OCI-LY1 (cell line): ENCODE results near the gene ATP7B.

Source experiments
- H2AFZ ChIP-seq: fragments of 200-600 bp; sonication (generic), shearing (Covaris generic); 2 replicates; pipeline ENCODE4 v1.6.0; 2014; ENCODE audit warnings: antibody characterized with exemption, mild to moderate bottlenecking, low read length
- H3F3A ChIP-seq: fragments of 200-600 bp; sonication (generic), shearing (Covaris generic); 2 replicates; pipeline ENCODE4 v1.6.0; 2014; ENCODE audit warnings: mild to moderate bottlenecking, antibody characterized with exemption, low read length, moderate library complexity; ENCODE audit not compliant: insufficient read depth
- H3K27ac ChIP-seq: fragments of 200-600 bp; sonication (generic); 2 replicates; pipeline ENCODE4 v1.5.1; 2014; ENCODE audit warnings: low read length, mixed run types, mild to moderate bottlenecking, low read depth; ENCODE audit not compliant: poor library complexity, severe bottlenecking
- H3K27me3 ChIP-seq: fragments of 200-600 bp; sonication (generic); 2 replicates; pipeline ENCODE4 v1.6.0; 2014; ENCODE audit warnings: antibody characterized with exemption, mild to moderate bottlenecking, low read length, moderate library complexity; ENCODE audit not compliant: insufficient read depth
- H3K36me3 ChIP-seq: fragments of 200-600 bp; sonication (generic); 2 replicates; pipeline ENCODE4 v1.6.1; 2014; ENCODE audit warnings: mild to moderate bottlenecking, antibody characterized with exemption, low read length, moderate library complexity, mixed read lengths; ENCODE audit not compliant: insufficient read depth
- H3K4me1 ChIP-seq: fragments of 200-600 bp; sonication (generic); 2 replicates; pipeline ENCODE4 v1.5.1; 2014; ENCODE audit warnings: mild to moderate bottlenecking, low read length, moderate library complexity; ENCODE audit not compliant: insufficient read depth, severe bottlenecking
- H3K4me2 ChIP-seq: fragments of 200-600 bp; sonication (generic), shearing (Covaris generic); 2 replicates; pipeline ENCODE4 v1.6.1; 2014; ENCODE audit warnings: low read length
- H3K4me3 ChIP-seq: fragments of 200-600 bp; sonication (generic); 2 replicates; pipeline ENCODE4 v1.5.1; 2014; ENCODE audit warnings: low read length, low read depth, mild to moderate bottlenecking, mixed read lengths; ENCODE audit not compliant: poor library complexity, severe bottlenecking
- H3K79me2 ChIP-seq: fragments of 200-600 bp; shearing (Covaris generic); 2 replicates; pipeline ENCODE4 v1.6.1; 2016; ENCODE audit warnings: mixed run types, low read length, mixed read lengths; ENCODE audit not compliant: insufficient read depth
- H3K9ac ChIP-seq: fragments of 200-600 bp; sonication (generic), shearing (Covaris generic); 2 replicates; pipeline ENCODE4 v1.6.1; 2014; ENCODE audit warnings: mild to moderate bottlenecking, low read length, mixed read lengths
- H3K9me2 ChIP-seq: fragments of 200-600 bp; sonication (generic), shearing (Covaris generic); 2 replicates; pipeline ENCODE4 v1.6.1; 2014; ENCODE audit warnings: low read depth, mild to moderate bottlenecking, low read length, mixed read lengths
- H3K9me3 ChIP-seq: fragments of 200-600 bp; shearing (Covaris generic); 2 replicates; pipeline ENCODE4 v1.6.1; 2014; ENCODE audit warnings: low read length, mixed read lengths
- H4K20me1 ChIP-seq: fragments of 200-600 bp; sonication (generic), shearing (Covaris generic); 2 replicates; pipeline ENCODE4 v1.6.0; 2016; ENCODE audit warnings: mild to moderate bottlenecking, low read length; ENCODE audit not compliant: insufficient read depth
- EZH2 ChIP-seq: fragments of 200-600 bp; sonication (generic), shearing (Covaris generic); IDR thresholded peaks from 2 replicates; pipeline ENCODE4 v1.8.0; 2017; ENCODE audit warnings: borderline replicate concordance, mixed run types, mild to moderate bottlenecking, antibody characterized with exemption, low read length, moderate library complexity, mixed read lengths
- TF ChIP-seq, protein P1 (sequence below): fragments of 200-600 bp; sonication (generic), shearing (Covaris generic); IDR thresholded peaks from 2 replicates; pipeline ENCODE4 v1.5.1; 2017; ENCODE audit warnings: mild to moderate bottlenecking, antibody characterized with exemption, low read length, moderate library complexity, mixed read lengths

ATP7B gene

DNA sequence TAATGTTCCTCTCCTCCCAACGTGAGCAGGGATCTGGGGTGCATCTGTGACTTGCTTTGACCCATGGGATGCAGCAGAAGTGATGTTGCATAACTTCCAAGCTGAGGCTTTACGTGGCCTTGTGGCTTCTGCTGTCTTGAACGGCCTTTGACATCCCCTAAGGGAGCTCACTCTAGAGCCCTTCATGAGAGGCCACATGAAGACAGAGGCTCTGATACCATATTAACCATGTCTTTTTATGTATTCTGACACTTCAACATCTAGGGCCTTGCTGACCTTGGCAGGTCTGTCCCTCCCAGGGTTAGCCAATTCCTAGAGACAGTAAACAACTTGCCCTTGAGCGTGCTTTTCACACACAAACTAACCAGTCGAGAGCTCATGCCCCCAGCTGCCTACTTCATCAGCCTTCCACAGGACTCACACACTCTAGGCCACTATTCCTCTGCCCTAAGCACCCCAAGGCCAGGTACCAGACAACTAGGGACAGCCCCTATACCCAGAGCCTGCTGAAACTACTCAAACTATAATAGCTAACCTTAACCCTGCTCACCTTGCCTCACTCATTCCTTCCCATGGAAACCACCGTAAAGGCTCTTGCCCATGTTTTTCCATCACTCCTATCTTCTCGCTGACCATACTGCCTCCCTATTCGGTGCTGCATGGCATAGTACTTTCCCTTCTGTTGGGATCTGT, 104.1 kb downstream of the ATP7B start:
- Histone ChIP-seq H3K4me3 (no peak overlapping the region), H3K36me3 (no peaks in the 10 kb centered on the region), H3F3A (no peaks in the 10 kb centered on the region), H3K79me2 (no peaks in the 10 kb centered on the region), H3K4me1 (no peaks in the 10 kb centered on the region), H2AFZ (no peak overlapping the region), H3K9me3 (no peaks in the 10 kb centered on the region), H3K4me2 (no peak overlapping the region), H3K27ac (no peak overlapping the region), H3K27me3 (no peaks in the 10 kb centered on the region), H3K9ac (no peak overlapping the region), H4K20me1 (no peaks in the 10 kb centered on the region), H3K9me2 (no peaks in the 10 kb centered on the region)
- TF ChIP-seq, protein P1, sequence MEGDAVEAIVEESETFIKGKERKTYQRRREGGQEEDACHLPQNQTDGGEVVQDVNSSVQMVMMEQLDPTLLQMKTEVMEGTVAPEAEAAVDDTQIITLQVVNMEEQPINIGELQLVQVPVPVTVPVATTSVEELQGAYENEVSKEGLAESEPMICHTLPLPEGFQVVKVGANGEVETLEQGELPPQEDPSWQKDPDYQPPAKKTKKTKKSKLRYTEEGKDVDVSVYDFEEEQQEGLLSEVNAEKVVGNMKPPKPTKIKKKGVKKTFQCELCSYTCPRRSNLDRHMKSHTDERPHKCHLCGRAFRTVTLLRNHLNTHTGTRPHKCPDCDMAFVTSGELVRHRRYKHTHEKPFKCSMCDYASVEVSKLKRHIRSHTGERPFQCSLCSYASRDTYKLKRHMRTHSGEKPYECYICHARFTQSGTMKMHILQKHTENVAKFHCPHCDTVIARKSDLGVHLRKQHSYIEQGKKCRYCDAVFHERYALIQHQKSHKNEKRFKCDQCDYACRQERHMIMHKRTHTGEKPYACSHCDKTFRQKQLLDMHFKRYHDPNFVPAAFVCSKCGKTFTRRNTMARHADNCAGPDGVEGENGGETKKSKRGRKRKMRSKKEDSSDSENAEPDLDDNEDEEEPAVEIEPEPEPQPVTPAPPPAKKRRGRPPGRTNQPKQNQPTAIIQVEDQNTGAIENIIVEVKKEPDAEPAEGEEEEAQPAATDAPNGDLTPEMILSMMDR, result no peak
- no peak for TF ChIP-seq EZH2

DNA sequence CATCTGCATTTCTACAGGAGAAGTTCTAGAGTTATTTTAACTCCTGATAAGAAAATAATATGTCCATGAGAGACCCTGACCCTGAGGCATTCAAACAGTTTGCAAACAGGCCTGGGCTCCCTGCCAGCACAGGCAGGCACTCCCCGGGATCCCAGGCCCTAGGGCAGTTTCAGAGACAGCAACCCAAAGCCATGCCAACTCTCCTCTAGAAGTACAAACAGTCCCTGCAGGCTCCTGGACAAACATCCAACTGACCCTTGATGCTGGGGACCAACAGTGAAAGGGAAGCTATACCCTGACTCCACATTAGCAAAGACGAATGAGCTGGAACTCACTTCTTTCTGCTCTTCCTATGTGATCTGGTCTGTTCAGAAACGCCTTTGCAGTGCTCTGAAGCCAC, 104.7 kb downstream of the ATP7B start:
- no peaks in the 10 kb centered on the region for H3K9me3 ChIP-seq
- no peaks in the 10 kb centered on the region for H3K9me2 ChIP-seq
- no peaks in the 10 kb centered on the region for H3F3A ChIP-seq
- H3K27ac ChIP-seq, result no peak overlapping the region
- no peak overlapping the region for H2AFZ ChIP-seq
- H3K4me1 ChIP-seq, result no peaks in the 10 kb centered on the region
- H3K27me3 ChIP-seq, result no peaks in the 10 kb centered on the region
- no peaks in the 10 kb centered on the region for H3K36me3 ChIP-seq
- TF ChIP-seq, protein P1, result no peak
- no peak for TF ChIP-seq EZH2
- H3K79me2 ChIP-seq, result no peaks in the 10 kb centered on the region
- no peak overlapping the region for H3K4me2 ChIP-seq
- no peaks in the 10 kb centered on the region for H4K20me1 ChIP-seq
- H3K9ac ChIP-seq, result no peak overlapping the region
- no peak overlapping the region for H3K4me3 ChIP-seq

DNA sequence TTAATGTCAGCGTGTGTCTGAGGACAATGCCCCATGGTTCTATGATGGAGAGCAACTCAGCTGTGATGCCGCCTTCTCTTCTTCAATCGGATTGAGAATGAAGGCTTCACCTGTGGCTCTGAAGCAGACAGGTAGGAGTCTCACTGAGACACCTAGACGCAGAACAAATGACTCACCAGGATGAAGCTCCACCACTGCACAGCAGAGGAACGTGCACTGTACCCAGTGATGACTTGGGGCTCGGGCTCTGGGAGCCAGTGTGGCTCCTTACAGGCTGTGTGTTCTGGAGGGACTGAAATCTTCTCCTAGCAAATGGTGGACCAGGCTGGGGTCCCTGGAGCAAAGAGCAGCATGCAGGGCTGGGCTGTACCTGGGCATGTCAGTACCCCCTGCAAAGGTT, 105.5 kb downstream of the ATP7B start:
- Histone ChIP-seq H3K79me2 (no peaks in the 10 kb centered on the region), H4K20me1 (no peaks in the 10 kb centered on the region), H3K36me3 (no peaks in the 10 kb centered on the region), H3K4me1 (no peaks in the 10 kb centered on the region), H3K9ac (no peak overlapping the region), H3K27ac (no peak overlapping the region), H3K9me3 (no peaks in the 10 kb centered on the region), H3K9me2 (no peaks in the 10 kb centered on the region), H2AFZ (no peak overlapping the region), H3K4me3 (no peak overlapping the region), H3F3A (no peaks in the 10 kb centered on the region), H3K4me2 (no peak overlapping the region), H3K27me3 (no peaks in the 10 kb centered on the region)
- TF ChIP-seq EZH2, result no peak
- TF ChIP-seq, protein P1, result no peak
